Uterus (tissue), 4 donors: Measurements from ENCODE around the gene MAD1L1. TPM values are rescaled to one million over a fixed set of nuclear protein-coding genes. Genes with fewer than 3 reads are reported as not detected.

Source experiments
- DNase-seq, 2 donors: peaks; one replicate each; pipeline ENCODE4 v3.0.0-alpha.2; 2019 to 2020
- H3K27ac ChIP-seq, 2 donors: fragments of 200-600 bp; sonication (generic); 1 replicate in 1 of 2; 2 replicates in 1 of 2; pipeline ENCODE4 v1.5.1; 2016 to 2018
- H3K27me3 ChIP-seq, 2 donors: fragments of 200-600 bp; sonication (generic); one replicate each; pipeline ENCODE4 v1.5.1; 2018 to 2019; ENCODE audit warnings: control low read depth in 1 of 2
- H3K36me3 ChIP-seq, 2 donors: fragments of 200-600 bp; sonication (generic); one replicate each; pipeline ENCODE4 v1.5.1; 2019; ENCODE audit warnings: control low read depth in 1 of 2
- H3K4me1 ChIP-seq, 2 donors: fragments of 200-600 bp; sonication (generic); one replicate each; pipeline ENCODE4 v1.5.1; 2018 to 2019; ENCODE audit warnings: control low read depth in 1 of 2
- H3K4me3 ChIP-seq, 2 donors: fragments of 200-600 bp; sonication (generic); 1 replicate in 1 of 2; 2 replicates in 1 of 2; pipeline ENCODE4 v1.5.1; 2018 to 2019; ENCODE audit warnings: mild to moderate bottlenecking in 1 of 2
- H3K9me3 ChIP-seq, 2 donors: fragments of 200-600 bp; sonication (generic); one replicate each; pipeline ENCODE4 v1.5.1; 2019; ENCODE audit warnings: control low read depth in 1 of 2
- CTCF ChIP-seq, 4 experiments: fragments of 200-600 bp in 2 of 4; fragments of 450-650 bp in 2 of 4; sonication (generic) in 2 of 4; IDR thresholded peaks; one replicate each; pipeline ENCODE4 v1.5.1; 2016 to 2019; ENCODE audit warnings: antibody characterized with exemption in 4 of 4, mild to moderate bottlenecking in 2 of 4, moderate library complexity in 1 of 4
- POLR2A ChIP-seq, 2 donors: fragments of 450-650 bp; IDR thresholded peaks; one replicate each; pipeline ENCODE4 v1.6.1; 2016; ENCODE audit warnings: antibody characterized with exemption in 2 of 2, mild to moderate bottlenecking in 1 of 2, moderate library complexity in 1 of 2
- intact Hi-C: fragments of 100-400 bp; cut with DNase I; formaldehyde crosslinking; loops from one replicate; pipeline ENCODE4 v1.15.1; 2023; ENCODE audit warnings: low total_unique reads
- total RNA-seq, 4 donors: library from RNA; depleted of rRNA in 3 of 4; stranded (reverse); fragments of >200 nt in 3 of 4; gene quantifications; one replicate each; pipeline versions ENCODE4 v1.1.0 to v1.2.4, GENCODE V29; 2014 to 2023
- donor health status: DM: yes; HTN: yes; CAD: no.

Gene MAD1L1
- total RNA-seq, 4 donors from 2014 or later: 13.3 to 37.4 (median 33.1) TPM

- TF ChIP-seq POLR2A (IDR thresholded peaks at IDR 0.05): no peak
- TF ChIP-seq CTCF (IDR thresholded peaks at IDR 0.05): no peak
- intact Hi-C loops: no loop called here
- no peak for DNase-seq
These were observed 347.1 kb downstream of the MAD1L1 start for GRCh38 chr7:1885465-1886226.

GRCh38 chr7:1884583-1885350, 348.0 kb downstream of the MAD1L1 start:
- Histone ChIP-seq H3K27ac (no peak overlapping the region), H3K9me3 (no peaks in the 10 kb centered on the region), H3K36me3 (no peaks in the 10 kb centered on the region), H3K4me3 (no peak overlapping the region), H3K27me3 (no peaks in the 10 kb centered on the region), H3K4me1 (no peaks in the 10 kb centered on the region)
- no peak for TF ChIP-seq CTCF (IDR thresholded peaks at IDR 0.05)
- no peak for TF ChIP-seq POLR2A (IDR thresholded peaks at IDR 0.05)
- DNase-seq: no peak
- intact Hi-C loops: no loop called here

More at GRCh38 chr7:1885465-1886226, 347.1 kb downstream of the MAD1L1 start:
- Histone ChIP-seq H3K9me3 (no peaks in the 10 kb centered on the region), H3K36me3 (no peaks in the 10 kb centered on the region), H3K27me3 (no peaks in the 10 kb centered on the region), H3K4me1 (no peaks in the 10 kb centered on the region), H3K27ac (no peak overlapping the region), H3K4me3 (no peak overlapping the region)

- no peak for DNase-seq
- Histone ChIP-seq H3K27ac (no peak overlapping the region), H3K4me3 (no peak overlapping the region), H3K9me3 (no peaks in the 10 kb centered on the region), H3K4me1 (no peaks in the 10 kb centered on the region), H3K36me3 (no peaks in the 10 kb centered on the region), H3K27me3 (no peaks in the 10 kb centered on the region)
- intact Hi-C loops: no loop called here
- no peak for TF ChIP-seq CTCF (IDR thresholded peaks at IDR 0.05)
- TF ChIP-seq POLR2A (IDR thresholded peaks at IDR 0.05): no peak
These were observed 348.7 kb downstream of the MAD1L1 start for GRCh38 chr7:1883834-1884582.

GRCh38 chr7:1883031-1883761, 349.5 kb downstream of the MAD1L1 start:
- no peaks in the 10 kb centered on the region for H3K36me3 ChIP-seq

More at GRCh38 chr7:1883031-1883761, 349.5 kb downstream of the MAD1L1 start:
- Histone ChIP-seq H3K4me1 (no peaks in the 10 kb centered on the region), H3K9me3 (no peaks in the 10 kb centered on the region), H3K27me3 (no peaks in the 10 kb centered on the region), H3K4me3 (no peak overlapping the region), H3K27ac (no peak overlapping the region)
- TF ChIP-seq CTCF (IDR thresholded peaks at IDR 0.05) (no peak), POLR2A (IDR thresholded peaks at IDR 0.05) (no peak)
- DNase-seq: no peak
- intact Hi-C loops: no loop called here
